SJSA1 (cell line): ENCODE measurements around the gene SAMHD1. TPM values are rescaled to one million over a fixed set of nuclear protein-coding genes. Genes with fewer than 3 reads are reported as not detected.
A peak's percentile ranks its signal among the peaks of the same experiment; 100 is the strongest.
"Not testable (repeated sequence)": the region's sequence is repeated elsewhere in the genome, so short reads cannot be mapped to it uniquely, and the experiment has no call there.

Experiments
- DNase-seq, 2 experiments: peaks; one replicate each; pipeline ENCODE4 v3.0.0-alpha.2; 2015 to 2020; ENCODE audit warnings: low spot score in 2 of 2, low read depth in 1 of 2
- H3K27ac ChIP-seq: fragments of 250-450 bp; sonication (Bioruptor Pico); 2 replicates; pipeline ENCODE4 v1.5.1; 2020; ENCODE audit warnings: mild to moderate bottlenecking, moderate library complexity
- H3K27me3 ChIP-seq: fragments of 250-450 bp; sonication (Bioruptor Pico); replicated peaks from 2 replicates; pipeline ENCODE4 v1.5.1; 2020; ENCODE audit warnings: mild to moderate bottlenecking, moderate library complexity
- H3K36me3 ChIP-seq: fragments of 250-450 bp; sonication (Bioruptor Pico); 2 replicates; pipeline ENCODE4 v1.5.1; 2020; ENCODE audit warnings: mild to moderate bottlenecking
- H3K4me1 ChIP-seq: fragments of 250-450 bp; sonication (Bioruptor Pico); replicated peaks from 2 replicates; pipeline ENCODE4 v1.6.1; 2021; ENCODE audit warnings: mild to moderate bottlenecking
- H3K4me3 ChIP-seq: fragments of 250-450 bp; sonication (Bioruptor Pico); 2 replicates; pipeline ENCODE4 v1.5.1; 2020; ENCODE audit warnings: mild to moderate bottlenecking
- H3K9me3 ChIP-seq: fragments of 250-450 bp; sonication (Bioruptor Pico); replicated peaks from 2 replicates; pipeline ENCODE4 v1.5.1; 2020; ENCODE audit warnings: mild to moderate bottlenecking
- total RNA-seq: library from RNA; depleted of rRNA; stranded (reverse); fragments of >200 nt; shearing (Covaris generic); gene quantifications from 2 replicates; pipeline ENCODE4 v1.2.3, GENCODE V29; 2014

Gene SAMHD1
- total RNA-seq, 1 experiment from 2014 or later: 13.8 TPM

DNA sequence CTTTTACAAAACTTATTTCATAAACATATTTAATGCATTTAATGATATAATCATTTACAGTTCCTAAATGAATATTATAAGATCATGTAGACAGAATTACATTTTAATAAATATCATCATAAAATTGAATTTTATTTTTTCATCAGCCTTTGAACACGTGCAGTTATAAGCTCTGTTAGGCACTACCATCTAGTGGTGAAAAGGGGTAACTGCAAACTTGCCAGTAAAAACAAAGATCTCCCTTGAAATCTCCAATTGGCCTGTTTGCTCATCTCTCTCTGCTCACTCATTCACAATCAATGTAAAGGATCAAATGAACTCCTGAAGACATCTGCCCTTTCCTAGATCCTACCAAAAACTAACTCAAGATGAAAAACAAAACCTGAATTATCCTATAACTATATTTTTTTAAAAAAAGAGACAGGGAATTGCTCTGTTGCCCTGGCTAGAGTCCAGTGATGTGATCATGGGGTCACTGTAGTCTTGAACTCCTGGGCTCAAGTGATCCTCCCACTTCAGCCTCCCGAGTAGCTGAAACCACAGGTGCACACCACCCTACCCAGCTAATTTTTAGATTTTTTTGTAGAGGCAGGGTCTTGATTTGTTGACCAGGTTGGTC, 31.7 kb downstream of the SAMHD1 start:
- no peak overlapping the region for H3K27ac ChIP-seq
- DNase-seq: peak in 1 of 2 experiments; percentile 14
- no peaks in the 10 kb centered on the region for H3K4me1 ChIP-seq
- no peak overlapping the region for H3K4me3 ChIP-seq
- H3K9me3 ChIP-seq: no peaks in the 10 kb centered on the region
- H3K27me3 ChIP-seq: no peaks in the 10 kb centered on the region
- no peaks in the 10 kb centered on the region for H3K36me3 ChIP-seq

DNA sequence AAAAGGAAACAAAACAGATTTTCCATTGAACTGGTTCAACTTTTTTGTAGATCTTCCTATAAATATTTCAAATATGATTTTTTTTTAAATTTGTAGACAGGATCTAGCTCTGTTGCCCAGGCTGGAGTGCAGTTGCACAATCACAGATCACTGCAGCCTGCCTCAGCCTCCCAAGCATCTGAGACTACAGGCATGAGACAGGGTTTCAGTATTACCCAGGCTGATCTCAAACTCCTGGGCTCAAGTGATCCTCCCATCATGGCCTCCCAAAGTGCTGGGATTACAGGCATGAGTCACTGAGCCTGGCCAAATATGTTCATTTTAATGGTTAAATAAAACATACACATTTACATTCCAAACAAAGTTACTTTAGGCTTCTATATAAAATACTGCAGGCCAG, 33.6 kb downstream of the SAMHD1 start:
- Histone ChIP-seq H3K27ac (no peak overlapping the region), H3K4me1 (no peaks in the 10 kb centered on the region), H3K9me3 (no peaks in the 10 kb centered on the region), H3K4me3 (no peak overlapping the region), H3K36me3 (no peaks in the 10 kb centered on the region), H3K27me3 (no peaks in the 10 kb centered on the region)
- no peak for DNase-seq

DNA sequence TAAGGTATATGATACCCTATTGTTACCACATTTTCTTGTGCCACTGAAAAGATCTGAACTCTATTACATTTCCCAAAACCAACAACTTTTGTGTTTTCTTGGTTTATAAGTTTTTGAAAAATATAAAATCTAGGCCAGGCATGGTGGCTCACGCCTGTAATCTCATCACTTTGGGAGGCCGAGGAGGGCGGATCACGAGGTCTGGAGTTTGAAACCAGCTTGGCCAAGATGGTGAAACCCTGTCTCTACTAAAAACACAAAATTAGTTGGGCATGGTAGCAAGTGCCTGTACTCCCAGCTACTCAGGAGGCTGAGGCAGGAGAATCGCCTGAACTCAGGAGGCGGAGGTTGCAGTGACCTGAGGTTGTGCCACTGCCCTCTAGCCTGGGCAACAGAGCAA, 34.3 kb downstream of the SAMHD1 start:
- Histone ChIP-seq H3K4me3 (no peak overlapping the region), H3K4me1 (no peaks in the 10 kb centered on the region), H3K36me3 (no peaks in the 10 kb centered on the region), H3K27ac (no peak overlapping the region), H3K9me3 (no peaks in the 10 kb centered on the region), H3K27me3 (no peaks in the 10 kb centered on the region)
- DNase-seq: no peak

DNA sequence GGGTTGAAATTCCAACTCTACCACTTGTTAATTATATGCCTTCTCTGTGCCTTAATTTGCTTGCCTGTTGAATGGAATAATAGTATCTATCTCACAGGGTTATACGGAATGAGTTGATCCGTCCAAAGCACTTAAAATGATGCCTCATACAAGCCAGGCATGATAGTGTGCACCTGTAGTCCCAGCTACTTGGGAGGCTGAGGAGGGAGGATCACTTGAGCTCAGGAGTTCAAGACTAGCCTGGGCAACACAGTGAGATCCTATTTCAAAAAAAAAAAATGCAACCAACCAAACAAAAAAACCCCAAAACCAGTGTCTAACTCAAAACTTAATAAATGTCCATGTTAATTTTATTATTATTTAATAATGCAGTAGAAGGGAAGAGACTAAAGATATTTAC, 35.3 kb downstream of the SAMHD1 start:
- Histone ChIP-seq H3K36me3 (no peaks in the 10 kb centered on the region), H3K27me3 (no peaks in the 10 kb centered on the region), H3K4me1 (no peaks in the 10 kb centered on the region), H3K9me3 (no peaks in the 10 kb centered on the region), H3K4me3 (no peak overlapping the region), H3K27ac (no peak overlapping the region)
- no peak for DNase-seq

DNA sequence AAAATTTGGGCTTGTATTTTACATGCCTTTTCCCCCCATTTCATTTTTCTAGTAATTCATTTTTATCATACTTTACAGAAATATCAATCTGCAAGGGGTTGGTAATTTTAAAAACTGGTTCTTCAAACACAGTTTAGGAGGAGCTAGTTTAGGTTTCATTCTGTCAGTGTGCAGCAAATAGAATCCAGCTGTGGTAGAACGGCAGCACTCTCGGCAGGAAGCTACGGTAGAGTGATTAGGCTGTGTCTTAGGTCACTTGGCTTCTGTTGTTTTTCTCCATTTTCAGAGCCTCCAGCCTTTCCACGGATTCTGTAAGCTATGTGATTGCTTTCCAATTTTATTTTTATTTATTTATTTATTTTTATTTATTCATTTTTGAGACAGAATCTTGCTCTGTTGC, 42.9 kb downstream of the SAMHD1 start:
- no peak overlapping the region for H3K27ac ChIP-seq
- DNase-seq: no peak
- no peaks in the 10 kb centered on the region for H3K9me3 ChIP-seq
- no peaks in the 10 kb centered on the region for H3K27me3 ChIP-seq
- H3K4me3 ChIP-seq: no peak overlapping the region
- H3K36me3 ChIP-seq: no peaks in the 10 kb centered on the region
- no peaks in the 10 kb centered on the region for H3K4me1 ChIP-seq

DNA sequence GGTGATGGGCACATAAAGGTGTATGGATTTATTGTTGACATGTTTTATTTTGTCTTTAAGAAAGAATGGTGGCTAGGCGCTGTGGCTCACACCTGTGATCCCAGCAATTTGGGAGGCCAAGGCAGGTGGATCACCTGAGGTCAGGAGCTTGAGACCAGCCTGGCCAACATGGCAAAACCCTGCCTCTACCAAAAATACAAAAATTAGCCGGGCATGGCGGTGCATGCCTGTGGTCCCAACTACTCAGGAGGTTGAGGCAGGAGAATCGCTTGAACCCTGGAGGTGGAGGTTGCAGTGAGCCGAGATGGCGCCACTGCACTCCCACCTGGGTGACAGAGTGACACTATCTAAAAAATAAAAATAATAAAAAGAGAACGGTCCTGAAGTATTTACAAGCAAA, 45.4 kb downstream of the SAMHD1 start:
- not testable (repeated sequence) for H3K9me3 ChIP-seq

DNA sequence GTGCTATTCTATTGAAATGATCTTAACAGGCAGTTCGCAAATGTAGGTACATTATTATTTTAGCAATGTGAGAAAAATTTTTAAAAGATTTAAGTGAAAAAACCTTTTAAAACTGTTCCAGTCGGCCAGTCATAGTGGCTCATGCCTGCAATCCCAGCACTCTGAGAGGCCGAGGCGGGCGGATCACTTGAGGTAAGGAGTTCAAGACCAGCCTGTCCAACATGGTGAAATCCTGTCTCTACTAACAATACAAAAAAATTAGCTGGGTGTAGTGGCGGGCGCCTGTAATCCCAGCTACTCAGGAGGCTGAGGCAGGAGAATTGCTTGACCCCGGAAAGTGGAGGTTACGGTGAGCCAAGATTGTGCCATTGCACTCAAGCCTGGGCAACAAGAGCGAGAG, 45.9 kb downstream of the SAMHD1 start:
- H3K27ac ChIP-seq, DNase-seq, H3K4me1 ChIP-seq, H3K27me3 ChIP-seq, H3K9me3 ChIP-seq, H3K4me3 ChIP-seq, H3K36me3 ChIP-seq: not testable (repeated sequence)

More for the DNA sequence above, 45.4 kb downstream of the SAMHD1 start:
- not testable (repeated sequence) for H3K36me3 ChIP-seq, DNase-seq, H3K27me3 ChIP-seq, H3K4me1 ChIP-seq, H3K27ac ChIP-seq, H3K4me3 ChIP-seq

DNA sequence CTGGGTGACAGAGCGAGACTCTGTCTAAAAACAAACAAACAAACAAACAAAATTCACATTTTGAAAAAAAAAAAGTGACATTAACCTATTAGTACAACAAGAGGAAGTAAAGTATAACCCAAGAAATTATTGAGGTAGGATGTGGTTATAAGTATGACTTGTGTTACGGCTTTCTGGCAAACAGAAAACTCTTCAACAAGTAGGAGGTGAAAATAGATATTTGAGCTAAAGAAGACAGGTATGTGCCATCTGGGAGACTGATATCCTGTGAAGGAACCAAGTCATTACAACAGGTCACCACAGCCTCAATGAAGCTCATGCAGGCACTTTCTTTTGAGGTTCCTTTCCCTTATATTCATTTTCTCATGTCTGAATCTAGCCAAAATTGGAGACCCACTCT, 46.8 kb downstream of the SAMHD1 start:
- no peak overlapping the region for H3K27ac ChIP-seq
- H3K4me1 ChIP-seq: no peaks in the 10 kb centered on the region
- H3K4me3 ChIP-seq: no peak overlapping the region
- no peaks in the 10 kb centered on the region for H3K36me3 ChIP-seq
- no peaks in the 10 kb centered on the region for H3K9me3 ChIP-seq
- no peaks in the 10 kb centered on the region for H3K27me3 ChIP-seq
- no peak for DNase-seq

DNA sequence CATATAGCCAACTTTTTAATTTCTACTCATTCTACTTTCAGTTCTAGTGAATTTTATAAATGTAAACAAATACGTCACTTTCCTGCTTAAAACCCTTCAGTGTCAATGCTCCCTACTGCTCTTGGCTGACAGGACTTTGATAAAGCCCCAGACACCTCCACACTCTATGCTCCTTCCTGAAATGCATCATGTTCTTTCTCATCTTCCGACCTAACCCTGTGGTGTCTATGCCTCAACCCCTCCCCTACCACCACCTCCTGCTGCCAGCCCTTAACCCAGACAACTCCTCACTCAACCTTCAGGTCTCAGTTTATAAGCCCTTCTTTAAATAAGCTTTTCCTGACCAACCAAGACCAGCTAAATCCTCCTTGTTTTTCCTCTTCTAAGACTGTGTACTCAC, 56.5 kb downstream of the SAMHD1 start:
- Histone ChIP-seq H3K36me3 (peaks cover 2% of the 10 kb centered on the region; the same call in 1 of the 2 replicates), H3K4me1 (no peaks in the 10 kb centered on the region), H3K9me3 (no peaks in the 10 kb centered on the region), H3K27ac (no peak overlapping the region), H3K27me3 (no peaks in the 10 kb centered on the region), H3K4me3 (no peak overlapping the region)
- no peak for DNase-seq

DNA sequence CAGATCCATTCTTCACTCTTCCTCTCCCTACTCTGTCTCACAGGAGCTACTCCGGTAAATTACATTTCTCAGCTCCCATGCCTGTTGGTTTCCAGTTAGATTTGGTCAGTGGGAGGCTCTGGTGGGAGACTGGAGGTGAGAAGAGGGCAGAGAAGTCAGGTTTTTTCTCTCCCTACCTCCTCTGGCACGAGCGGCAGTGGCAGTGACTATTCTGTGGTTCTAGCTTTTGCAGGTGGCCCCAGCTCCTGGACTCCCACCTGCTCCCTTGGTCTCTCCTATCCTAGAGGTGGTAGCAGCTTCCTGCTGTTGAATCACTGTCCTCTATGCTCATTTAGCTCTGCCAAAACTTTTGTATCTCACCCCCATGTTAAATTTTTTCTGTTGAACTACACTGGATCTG, 57.7 kb downstream of the SAMHD1 start:
- H3K27ac ChIP-seq: no peak overlapping the region
- no peaks in the 10 kb centered on the region for H3K27me3 ChIP-seq
- no peaks in the 10 kb centered on the region for H3K4me1 ChIP-seq
- H3K9me3 ChIP-seq: no peaks in the 10 kb centered on the region
- DNase-seq: no peak
- H3K36me3 ChIP-seq: peaks cover 2% of the 10 kb centered on the region; the same call in 1 of the 2 replicates
- no peak overlapping the region for H3K4me3 ChIP-seq

DNA sequence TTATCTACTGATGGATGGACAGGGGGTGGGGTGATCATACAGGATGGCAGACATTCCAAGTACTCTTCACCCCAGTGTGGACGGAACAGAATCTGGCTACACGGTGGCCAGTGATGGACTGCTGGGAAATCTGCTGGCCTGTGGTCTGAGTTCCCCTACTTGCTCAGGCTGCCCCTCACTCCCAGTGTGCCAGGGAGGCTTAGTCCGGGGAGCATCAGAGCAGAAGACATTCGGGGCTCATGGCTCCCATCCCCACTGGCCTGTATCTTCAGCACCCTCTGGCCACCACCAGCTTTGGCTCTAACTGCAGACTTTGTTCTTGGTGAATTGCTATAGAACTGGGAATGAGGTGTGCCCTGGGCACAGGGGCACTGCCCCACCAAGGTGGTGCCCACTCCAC, 60.3 kb downstream of the SAMHD1 start:
- Histone ChIP-seq H3K4me3 (no peak overlapping the region), H3K4me1 (peaks cover 9% of the 10 kb centered on the region; the same call in 1 of the 2 replicates), H3K36me3 (peaks cover 2% of the 10 kb centered on the region; the same call in 1 of the 2 replicates), H3K27me3 (no peaks in the 10 kb centered on the region), H3K27ac (no peak overlapping the region), H3K9me3 (no peaks in the 10 kb centered on the region)
- DNase-seq: no peak

DNA sequence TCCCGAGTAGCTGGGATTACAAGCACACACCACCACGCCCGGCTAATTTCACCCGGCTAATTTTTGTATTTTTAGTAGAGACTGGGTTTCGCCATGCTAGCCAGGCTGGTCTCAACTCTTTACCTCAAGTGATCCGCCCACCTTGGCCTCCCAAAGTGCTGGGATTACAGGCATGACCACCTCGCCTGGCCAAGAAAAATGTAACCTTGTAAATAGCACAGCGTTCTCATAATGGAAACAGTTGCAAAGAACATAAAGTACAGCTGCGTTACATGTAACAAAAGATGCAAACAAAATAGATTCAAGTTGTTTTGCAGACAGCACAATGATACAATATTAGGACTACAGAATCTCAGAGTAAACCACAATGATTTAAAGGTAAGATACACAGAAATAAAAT, 60.9 kb downstream of the SAMHD1 start:
- Histone ChIP-seq H3K4me3 (no peak overlapping the region), H3K4me1 (peaks cover 9% of the 10 kb centered on the region; the same call in 1 of the 2 replicates), H3K9me3 (no peaks in the 10 kb centered on the region), H3K27ac (no peak overlapping the region), H3K36me3 (peaks cover 2% of the 10 kb centered on the region; the same call in 1 of the 2 replicates), H3K27me3 (no peaks in the 10 kb centered on the region)
- DNase-seq: no peak

DNA sequence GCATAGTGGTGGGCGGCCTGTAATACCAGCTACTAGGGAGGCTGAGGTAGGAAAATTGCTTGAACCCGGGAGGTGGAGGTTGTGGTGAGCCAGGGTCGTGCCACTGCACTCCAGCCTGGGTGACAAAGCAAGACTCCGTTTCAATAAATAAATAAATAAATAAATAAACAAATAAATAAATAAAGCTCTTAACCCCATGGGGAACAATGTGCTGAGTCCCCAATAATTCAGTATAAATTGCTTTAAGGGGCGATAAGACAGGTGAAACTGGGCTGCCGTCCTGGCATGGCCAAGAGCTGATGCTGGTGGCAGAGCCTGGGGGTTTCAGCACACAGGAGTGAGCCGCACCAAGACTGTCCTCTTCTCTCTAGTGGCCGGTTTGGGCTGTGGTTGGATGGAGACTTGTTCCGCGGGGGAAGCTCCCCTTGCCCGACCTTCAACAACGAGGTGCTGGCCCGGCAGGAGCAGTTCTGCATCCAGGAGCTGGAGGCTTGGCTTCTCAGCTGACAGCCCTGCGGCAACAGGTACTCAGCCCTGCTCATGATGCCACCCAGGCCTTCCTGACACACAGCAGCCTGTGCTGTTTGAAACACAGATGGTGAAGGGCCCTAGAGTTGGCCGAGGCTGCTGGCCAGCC, 62.5 kb downstream of the SAMHD1 start:
- DNase-seq: no peak
- Histone ChIP-seq H3K36me3 (peaks cover 2% of the 10 kb centered on the region; the same call in 1 of the 2 replicates), H3K9me3 (no peaks in the 10 kb centered on the region), H3K4me3 (no peak overlapping the region), H3K27ac (no peak overlapping the region), H3K27me3 (no peaks in the 10 kb centered on the region), H3K4me1 (peaks cover 9% of the 10 kb centered on the region; the same call in 1 of the 2 replicates)

DNA sequence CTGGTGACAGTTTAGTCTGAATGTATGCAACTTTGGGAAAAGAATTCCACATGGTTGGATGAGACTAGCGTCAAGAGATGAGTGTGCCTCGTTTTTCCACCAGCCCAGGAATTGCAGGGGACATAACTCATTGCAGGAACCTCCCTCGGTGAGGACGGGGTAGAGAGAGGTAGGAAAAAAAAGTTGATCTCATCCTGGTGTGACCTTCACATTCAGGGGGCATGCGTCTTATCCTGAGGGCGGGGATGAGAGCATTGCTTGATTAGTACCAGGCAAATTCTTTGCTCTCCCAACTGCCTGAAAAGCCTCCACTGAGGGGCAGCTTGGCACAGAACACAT, 63.8 kb downstream of the SAMHD1 start:
- H3K4me3 ChIP-seq: no peak overlapping the region

More for the DNA sequence above, 63.8 kb downstream of the SAMHD1 start:
- DNase-seq: no peak
- H3K36me3 ChIP-seq: no peaks in the 10 kb centered on the region
- peaks cover 9% of the 10 kb centered on the region; the same call in 1 of the 2 replicates for H3K4me1 ChIP-seq
- no peak overlapping the region for H3K27ac ChIP-seq
- no peaks in the 10 kb centered on the region for H3K27me3 ChIP-seq
- no peaks in the 10 kb centered on the region for H3K9me3 ChIP-seq
